Stimulated activated CD4-positive, alpha-beta T cell treated with anti-CD3 and anti-CD28 coated beads, TNF-alpha, amount 100 ng/mL, for 1 hour (primary cell): ENCODE measurements around the gene AP4M1.
"Not testable (repeated sequence)": the region's sequence is repeated elsewhere in the genome, so short reads cannot be mapped to it uniquely, and the experiment has no call there.

Experiments
- DNase-seq, 3 donors: peaks; one replicate each; pipeline ENCODE4 v3.0.0-alpha.2; 2020; ENCODE audit warnings: low read depth in 3 of 3, low spot score in 1 of 3

Gene AP4M1

DNA sequence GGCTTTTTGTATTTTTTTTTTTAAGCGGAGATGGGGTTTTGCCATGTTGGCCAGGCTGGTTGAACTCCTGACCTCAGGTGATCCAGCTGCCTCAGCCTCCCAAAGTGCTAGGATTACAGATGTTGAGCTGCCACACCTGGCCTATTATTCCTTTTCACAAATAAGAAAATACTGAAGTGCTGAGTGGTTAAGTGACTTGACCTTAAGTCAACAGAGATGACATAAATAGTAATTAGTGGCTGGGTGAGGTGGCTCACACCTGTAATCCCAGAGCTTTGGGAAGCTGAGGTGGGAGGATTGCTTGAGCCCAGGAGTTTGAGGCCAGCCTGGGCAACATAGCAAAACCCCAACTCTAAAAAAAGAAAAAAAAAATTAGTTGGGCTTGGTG is 28.8 kb downstream of the AP4M1 start:
- not testable (repeated sequence) for DNase-seq

DNA sequence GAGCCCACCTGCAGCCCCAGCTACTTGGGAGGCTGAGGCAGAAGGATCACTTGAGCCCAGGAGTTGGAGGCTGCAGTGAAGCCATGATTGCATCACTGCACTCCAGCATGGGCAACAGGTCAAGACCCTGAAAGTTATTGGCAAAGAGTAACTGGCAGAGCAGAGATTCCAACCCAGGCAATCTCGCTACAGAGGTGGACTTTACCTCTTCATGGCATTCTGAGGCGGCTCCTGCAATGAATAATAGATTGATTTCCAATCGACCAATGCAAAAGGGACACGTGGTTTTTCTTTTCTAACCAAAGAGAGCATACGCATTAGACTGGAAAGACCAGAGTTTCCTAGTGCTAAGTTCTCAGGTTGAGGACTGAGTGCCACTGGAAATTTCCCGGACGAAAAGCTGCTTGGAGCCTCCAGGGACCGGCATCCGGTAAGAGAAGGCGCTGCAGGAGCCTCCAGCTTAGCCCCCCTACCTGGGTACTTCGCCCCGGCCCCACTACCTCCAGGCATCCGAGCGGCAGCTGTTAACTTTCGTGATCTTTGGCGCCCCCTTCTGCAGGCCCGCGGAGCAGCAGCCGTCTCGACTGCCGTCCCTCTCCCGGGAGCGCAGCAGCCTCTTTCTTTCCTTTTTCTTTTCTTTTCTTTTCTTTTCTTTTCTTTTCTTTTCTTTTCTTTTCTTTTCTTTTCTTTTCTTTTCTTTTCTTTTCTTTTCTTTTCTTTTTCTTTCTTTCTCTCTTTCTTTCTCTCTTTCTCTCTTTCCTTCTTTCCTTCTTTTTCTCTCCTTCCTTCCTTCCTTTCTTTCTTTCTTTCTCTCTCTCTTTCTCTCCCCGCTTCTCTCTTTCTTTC is 29.4 kb downstream of the AP4M1 start:
- peak; percentile 51 to 78 (median 74) for DNase-seq

DNA sequence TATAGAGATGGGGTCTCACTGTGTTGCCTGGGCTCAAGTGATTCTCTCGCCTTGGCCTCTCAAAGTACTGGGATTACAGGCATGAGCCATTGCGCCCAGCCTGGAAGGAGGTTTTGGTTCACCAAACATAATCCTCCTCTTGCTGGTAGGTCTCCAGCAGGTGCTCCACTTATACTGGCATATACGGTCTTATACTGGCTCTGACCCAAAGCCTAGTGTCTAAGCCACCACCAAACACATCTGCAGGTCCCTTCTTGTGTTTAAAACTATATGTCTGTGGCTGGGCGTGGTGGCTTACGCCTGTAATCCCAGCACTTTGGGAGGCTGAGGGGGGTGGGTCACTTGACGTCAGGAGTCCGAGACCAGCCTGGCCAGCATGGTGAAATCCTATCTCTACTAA is 30.7 kb downstream of the AP4M1 start:
- no peak for DNase-seq

DNA sequence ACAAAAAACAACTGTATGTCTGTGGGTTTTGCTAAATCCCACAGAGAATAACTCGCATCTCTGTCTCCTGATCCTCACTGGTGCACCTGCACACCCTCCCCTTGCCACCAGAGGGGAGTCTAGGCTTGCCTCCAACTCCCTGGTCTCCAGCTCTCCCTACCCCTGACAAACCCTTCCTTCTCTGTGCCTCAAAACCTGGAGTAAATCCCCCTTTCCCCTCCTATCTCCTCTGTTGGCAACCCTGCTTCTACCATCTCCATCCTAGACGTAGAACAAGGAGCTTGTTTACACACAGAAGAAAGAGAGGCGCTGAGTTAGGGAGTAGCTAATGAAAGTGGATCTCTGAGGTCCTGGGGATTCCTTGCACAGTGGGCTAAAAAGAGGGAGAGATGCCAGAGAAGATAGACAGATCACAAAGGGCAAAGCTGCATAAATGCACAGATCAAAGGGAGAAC is 31.3 kb downstream of the AP4M1 start:
- DNase-seq = peak; percentile 27 to 45 (median 43)

DNA sequence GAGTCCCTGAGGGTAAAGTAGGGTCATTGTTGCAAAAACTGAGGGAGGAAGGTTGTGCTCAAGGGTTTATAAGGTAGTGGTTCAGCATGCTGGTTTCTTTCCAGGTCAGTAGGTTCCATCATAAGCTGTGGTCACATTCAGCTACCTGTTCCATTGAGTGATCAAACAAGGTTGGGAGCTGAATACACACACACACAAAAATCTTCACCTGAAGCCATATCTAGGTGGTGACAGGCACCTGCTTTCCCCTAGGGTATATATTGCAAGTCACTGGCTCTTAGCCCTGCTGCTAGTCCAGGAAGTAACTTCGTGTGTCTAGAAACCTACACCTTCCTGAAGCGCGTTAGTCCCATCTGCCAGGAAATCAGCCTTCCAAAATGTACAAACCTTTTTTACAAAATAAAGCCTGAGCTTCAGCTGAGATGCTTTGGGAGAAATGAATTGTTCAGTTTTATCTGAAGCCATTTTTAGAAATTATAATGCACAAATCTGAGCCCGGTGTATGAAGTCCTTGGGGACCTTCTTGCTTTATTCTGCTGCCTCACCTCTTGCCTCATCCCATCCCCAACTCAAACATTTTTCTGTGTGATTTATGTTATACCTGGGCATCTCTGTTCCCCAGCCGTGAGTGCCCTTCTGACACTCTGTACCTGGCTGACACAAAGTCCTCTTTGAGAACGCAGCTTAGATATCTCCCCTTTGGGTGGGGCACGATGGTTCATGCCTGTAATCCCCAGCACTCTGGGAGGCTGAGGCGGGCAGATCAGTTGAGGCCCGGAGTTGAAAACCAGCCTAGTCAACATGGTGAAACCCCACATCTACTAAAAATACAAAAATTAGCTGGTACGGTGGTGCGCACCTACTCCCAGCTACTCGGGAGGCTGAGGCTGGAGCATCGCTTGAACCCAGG is 36.7 kb downstream of the AP4M1 start:
- DNase-seq = no peak

DNA sequence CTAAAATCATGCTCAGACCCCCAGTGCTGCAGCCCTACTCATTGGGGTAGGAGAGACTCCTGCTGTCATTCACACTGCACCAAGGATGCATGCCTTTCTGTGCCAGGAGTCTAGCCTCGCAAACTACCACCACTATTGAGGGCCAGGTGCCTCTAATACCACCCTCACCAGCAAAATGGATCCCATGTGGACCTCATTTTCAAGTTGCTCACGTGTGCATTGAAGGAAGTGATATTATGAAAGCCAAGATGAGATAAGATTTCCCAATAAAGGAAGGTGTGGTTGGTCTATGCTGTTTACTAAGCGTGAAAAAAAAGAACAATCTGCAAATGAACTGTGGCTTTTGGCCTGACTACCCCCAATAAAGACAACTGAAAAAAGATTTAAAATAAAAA is 40.1 kb downstream of the AP4M1 start:
- DNase-seq = no peak

DNA sequence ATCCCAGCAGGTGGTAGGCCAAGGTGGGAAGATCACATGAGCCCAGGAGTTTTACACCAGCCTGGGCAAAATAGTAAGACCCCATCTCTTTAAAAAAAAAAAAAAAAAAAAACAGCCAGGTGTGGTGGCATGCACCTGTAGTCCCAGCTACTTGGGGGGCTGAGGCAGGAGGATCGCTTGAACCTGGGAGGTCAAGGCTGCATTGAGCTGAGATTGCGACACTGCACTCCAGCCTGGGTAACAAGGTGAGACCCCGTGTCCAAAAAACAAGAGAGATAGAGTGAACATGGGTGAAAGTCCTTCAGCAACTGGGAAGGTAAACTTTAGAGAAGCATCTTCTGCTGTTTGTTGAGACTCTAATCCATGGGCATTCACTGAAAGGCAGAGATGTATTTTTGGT is 41.0 kb downstream of the AP4M1 start:
- DNase-seq = no peak

DNA sequence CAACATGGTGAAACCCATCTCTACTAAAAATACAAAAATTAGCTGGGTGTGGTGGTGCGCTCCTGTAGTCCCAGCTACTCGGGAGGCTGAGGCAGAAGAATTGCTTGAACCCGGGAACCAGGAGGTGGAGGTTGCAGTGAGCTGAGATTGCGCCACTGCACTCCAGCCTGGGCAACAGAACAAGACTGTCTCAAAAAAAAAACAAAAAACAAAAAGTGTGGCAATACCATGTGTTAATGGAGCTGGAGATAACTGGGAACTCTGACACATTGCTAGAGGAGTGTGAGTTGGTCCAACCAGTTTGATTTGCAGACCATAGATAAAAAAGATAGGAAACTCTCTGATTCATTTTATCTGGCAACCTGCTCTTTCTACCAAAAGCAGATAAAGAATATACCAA is 44.9 kb downstream of the AP4M1 start:
- not testable (repeated sequence) for DNase-seq

DNA sequence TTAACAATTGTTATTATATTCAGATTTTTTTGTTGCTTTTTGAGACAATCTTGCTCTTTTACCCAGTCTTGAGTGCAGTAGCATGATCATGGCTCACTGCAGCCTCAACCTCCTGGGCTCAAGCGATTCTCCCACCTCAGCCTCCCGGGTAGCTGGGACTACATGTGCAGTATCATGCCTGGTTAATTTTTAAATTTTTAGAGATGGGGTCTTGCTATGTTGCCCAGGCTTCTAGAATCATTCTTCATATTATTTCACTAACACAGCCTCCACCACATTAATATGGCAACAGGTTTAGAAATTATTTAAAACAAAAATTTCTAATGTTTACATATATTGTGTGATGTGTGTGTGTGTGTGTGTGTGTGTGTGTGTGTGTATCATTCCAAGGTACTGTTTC is 45.8 kb downstream of the AP4M1 start:
- no peak for DNase-seq

DNA sequence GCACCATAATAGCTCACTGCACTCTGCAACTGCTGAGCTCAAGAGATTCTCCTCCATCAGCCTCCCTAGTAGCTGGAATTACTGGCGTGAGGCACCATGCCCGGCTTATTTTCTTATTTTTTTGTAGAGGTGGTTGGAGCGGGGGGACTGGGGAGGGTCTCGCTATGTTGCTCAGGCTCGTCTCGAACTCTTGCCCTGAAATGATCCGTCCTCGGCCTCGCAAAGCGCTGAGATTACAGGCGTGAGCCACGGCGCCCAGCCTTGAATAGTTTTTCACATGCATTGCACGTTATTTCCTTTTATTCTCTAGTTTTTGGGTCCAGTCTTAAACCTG is 46.7 kb downstream of the AP4M1 start:
- no peak for DNase-seq

DNA sequence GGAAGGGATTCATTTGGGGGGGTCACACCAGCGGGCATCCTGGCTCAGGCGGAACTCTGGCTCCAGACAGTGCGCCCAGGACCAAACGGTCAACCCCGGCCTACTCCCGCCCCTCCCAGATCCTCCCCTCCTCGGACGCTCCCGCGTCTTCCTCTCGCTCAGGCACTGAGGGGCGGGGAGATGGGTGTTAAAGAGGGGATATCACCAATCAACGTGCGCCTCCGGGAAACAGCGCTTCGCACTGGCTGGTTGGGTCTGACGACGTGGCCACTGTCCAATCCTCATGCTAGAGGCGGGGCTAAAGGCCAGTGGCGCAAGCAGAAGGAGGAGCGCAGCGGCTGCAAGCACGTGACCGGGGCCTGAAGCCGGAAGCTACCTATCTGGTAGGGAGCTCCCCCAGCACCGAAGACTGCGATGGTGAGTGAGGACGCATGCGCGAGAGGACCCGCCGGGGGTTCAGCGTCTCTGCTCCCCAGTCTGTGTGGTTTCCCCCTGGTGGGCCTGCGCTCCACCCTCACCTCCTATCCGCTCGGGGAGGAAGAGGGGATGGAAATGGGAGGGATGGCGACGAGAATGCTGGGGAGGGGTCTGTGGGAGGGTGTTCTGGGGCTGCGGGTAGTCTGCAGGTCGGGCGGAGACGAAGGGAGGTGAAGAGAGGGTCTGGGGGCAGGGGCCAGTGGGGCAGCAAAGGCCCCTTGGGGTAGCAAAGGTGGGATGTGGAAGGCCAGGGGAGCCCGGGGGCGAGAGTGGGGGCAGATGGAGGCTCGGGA is 47.3 kb downstream of the AP4M1 start, which contains the start of gene LAMTOR4:
Gene LAMTOR4 (plus strand): TSS at position 360 of the 770 bp plus-strand sequence. CDS start 55 bp downstream, at position 415.
- DNase-seq = peak; percentile 83 to 97 (median 95)

DNA sequence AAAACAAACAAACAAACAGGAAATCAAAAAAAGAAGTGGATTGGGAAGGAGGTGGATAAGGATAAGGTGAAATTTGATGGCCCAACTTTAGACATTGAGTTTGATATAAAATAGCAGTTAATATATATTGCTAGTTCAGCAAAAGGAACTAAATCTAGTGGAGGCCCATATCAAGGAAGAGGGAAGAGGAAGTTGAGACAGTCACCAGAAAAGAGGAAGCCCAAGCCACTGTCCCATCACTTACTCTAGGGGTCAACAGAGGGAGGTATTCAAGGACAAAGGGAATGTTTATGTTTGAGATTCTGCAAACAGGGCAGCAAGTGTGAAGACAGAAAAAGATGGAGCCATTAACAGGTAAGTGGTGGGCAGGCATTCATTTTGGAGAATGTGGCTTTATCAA is 51.0 kb downstream of the AP4M1 start:
- DNase-seq = no peak

DNA sequence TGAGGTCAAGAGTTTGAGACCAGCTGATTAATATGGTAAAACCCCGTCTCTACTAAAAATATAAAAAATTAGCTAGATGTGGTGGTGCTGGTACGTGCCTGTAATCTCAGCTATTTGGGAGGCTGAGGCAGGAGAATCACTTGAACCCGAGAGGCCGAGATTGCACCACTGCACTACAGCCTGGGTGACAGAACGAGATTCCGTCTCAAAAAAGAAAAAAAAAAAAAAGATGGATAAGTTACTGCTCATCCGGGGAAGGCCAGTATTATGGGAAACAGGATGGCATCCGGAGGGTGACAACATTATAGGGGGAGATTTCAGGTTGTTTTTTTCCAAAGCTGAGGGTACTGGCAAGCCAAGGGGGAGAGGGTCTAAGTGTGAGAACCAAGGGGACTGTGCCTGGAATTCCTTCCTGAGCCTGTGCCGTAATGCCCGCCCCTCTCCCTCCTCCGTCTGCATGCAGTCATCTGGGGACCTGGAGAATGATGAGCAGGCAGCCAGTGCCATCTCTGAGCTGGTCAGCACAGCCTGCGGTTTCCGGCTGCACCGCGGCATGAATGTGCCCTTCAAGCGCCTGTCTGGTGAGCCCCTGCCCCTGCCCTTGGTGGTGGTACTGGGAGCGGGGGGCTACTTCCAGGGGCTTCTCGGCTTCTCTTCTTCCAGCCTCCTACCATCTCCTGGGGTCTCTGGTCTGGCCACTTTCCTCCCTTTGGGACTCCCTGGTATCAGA is 51.7 kb downstream of the AP4M1 start:
- DNase-seq = no peak

DNA sequence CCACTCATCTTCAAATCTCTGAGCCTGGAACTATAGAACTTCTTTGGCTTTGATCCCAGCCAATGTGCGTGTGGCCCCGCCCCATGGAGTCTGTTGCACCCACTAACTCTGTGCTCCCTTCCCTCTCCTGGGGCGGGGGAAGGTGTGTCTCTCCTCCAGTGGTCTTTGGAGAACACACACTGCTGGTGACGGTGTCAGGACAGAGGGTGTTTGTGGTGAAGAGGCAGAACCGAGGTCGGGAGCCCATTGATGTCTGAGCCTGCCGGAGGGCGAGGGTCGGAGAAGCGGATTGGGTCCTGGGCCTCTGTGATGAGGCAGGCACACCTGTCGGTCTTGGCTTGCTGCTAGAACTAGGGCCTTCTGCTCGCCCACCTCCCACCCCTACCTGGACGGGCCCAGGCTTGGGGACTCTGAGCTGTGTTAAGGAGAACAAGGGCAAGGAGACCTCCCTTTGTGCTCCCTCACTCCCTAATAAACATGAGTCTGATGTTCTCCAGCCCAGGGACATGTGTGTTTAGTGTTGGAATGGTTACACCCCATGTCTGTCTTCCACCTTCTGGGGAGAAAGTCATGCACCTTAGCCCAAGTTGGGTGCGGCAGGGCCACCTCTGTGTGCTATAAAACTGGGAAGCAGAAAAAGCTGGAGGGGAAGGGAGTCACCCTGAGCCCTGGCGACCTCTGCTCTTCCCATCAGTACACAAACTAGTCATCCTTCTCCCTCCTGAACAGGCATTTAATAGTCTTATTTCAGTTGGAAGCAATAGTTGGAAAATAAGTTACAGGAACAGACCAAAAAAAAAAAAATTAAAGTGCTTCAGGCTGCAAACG is 52.5 kb downstream of the AP4M1 start:
- DNase-seq = no peak

DNA sequence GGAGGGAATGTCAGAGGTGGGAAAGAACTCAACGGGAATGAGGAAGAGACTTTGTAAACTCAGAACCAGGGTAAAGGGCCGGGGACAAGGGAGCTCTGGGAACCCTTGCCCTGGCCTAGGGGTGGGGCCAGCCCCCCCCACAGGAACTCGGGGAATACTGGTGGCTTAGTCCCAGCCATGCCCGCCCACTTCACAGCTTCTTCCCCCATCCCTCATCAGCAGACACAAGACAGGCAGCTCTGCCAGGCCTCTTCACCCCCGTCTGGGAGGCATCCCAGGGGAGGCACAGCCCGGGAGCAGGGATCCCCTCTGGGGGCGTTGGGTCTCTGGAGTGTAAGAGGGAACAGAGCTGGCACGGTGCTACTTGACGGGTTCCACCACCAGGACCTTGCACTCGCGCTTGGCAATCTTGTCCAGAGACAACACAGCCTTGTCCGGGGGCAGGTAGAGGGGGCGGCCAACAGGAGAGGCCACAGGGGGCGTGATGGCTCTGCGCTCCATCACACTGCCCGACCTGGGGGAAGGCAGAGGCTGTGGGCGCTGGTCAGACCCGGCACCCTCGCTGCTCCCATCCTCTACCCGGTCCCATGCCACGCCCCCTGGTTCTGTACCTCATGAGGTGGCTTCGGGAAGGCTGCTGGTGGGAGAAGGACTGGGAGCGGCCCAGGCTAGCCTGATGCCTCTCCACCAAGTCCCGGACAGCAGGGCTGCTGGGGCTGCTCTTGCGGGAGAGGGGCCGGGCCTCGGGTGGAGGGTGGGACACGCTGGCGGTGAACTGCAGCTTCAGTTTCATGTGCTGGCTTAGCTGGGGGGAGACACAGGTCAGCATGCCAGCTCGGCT is 53.4 kb downstream of the AP4M1 start:
- DNase-seq = no peak

DNA sequence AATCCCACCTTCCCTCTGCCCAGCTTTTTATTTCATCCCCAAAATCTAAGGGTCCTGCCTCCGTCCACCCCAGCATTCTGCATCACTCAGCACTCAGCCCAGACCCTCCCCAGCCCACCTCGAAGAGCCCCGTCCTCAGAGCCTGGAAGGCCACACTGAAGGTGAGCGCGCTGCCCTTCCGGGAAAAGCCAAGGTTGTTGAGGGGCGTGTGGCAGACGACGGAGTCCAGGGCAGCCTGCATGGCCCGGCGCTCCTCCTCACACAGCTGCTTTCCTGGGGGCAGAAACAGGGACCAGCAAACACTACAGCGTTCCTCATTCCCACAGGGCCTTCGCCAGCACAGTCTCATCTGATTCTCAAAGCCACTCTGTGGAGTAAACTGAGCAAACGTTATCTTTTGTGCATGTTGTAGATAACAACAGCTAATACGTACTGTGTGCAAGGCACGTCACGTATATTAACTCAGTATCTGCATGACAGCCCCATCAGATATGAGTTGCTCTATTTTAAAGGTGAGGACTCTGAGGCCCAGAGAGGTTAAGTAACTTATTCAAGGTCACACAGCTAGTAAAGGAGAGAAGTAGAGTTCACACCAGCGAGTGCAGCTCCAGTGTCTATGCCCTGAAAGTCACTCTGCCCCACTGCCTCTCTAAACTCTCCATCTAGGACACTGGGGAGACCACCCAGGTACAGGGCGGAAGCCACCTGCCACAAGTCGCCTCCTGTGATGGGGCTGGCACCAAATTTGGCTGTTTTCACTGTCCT is 54.3 kb downstream of the AP4M1 start:
- DNase-seq = no peak

DNA sequence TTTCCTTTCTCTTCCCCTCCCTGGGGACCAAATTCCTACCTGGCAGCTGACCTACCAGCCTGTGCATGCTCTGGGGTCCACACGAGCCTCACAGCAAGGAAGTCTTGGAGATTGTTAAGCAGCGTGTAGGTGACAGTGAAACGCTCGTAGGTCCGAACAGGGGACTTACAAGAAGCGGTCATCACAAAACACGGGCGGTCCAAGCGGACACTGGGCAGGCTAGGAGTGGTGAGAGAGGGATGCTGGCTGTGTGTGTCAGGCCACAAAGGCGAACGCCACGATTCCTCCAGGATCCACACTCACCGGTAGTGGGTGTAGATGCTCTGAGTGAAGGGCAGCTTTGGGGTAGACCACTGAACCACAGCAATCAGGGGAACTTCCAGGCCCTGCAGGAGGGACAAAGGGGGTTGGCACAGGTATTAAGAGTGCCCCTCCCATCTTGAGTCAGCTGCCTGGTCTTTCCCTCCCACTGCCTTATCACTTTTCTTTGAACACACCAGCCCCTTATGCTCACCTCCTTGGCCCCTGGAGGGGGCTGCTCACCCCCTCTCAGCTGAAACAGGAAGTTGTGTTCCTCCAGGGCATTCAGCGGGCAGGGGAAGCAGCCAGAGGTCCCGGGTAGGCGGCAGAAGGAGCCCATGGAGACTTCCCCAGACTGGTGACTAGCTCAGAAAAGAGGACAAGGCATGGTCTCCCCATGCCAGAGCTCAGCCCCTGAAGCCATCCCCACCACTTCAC is 55.1 kb downstream of the AP4M1 start:
- DNase-seq = no peak

DNA sequence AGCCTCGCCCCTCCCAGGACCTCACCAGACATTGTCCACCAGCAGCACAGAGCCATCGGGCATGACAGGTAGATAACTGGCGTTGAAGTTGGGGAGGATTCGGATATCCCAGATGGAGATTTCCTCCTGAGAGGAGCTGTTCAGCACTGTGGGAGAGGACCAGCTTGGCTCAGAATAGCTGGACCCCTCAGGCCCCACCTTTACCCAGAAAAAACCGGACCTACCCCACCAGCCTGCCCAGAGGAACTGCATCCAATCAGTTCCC is 55.6 kb downstream of the AP4M1 start:
- no peak for DNase-seq
